Nephron progenitor cell (in vitro differentiated cells): Measurements from ENCODE around the gene CREB3L1.

Experiments used
- DNase-seq: peaks from one replicate; pipeline ENCODE4 v3.0.0; 2021
- H3K27ac Mint-ChIP-seq: 2 replicates; pipeline ENCODE4 v1.8.0; 2021; ENCODE audit warnings: mild to moderate bottlenecking, moderate library complexity, mixed read lengths
- H3K27me3 Mint-ChIP-seq: 2 replicates; pipeline ENCODE4 v1.8.0; 2021; ENCODE audit warnings: mild to moderate bottlenecking, low read depth, mixed read lengths; ENCODE audit not compliant: poor library complexity
- H3K36me3 Mint-ChIP-seq: 2 replicates; pipeline ENCODE4 v1.8.0; 2021; ENCODE audit warnings: low read depth, mixed read lengths
- H3K4me1 Mint-ChIP-seq: 2 replicates; pipeline ENCODE4 v1.8.0; 2021; ENCODE audit warnings: mixed read lengths
- H3K4me3 Mint-ChIP-seq: 2 replicates; pipeline ENCODE4 v1.8.0; 2021; ENCODE audit warnings: mild to moderate bottlenecking, moderate library complexity, mixed read lengths
- H3K9me3 Mint-ChIP-seq: 2 replicates; pipeline ENCODE4 v1.8.0; 2021; ENCODE audit warnings: mild to moderate bottlenecking, moderate library complexity, mixed read lengths
- TF ChIP-seq, protein P1 (sequence below): fragments of 200-600 bp; sonication (generic); IDR thresholded peaks from 2 replicates; pipeline ENCODE4 v1.5.0; 2021; ENCODE audit warnings: antibody characterized with exemption

The CREB3L1 gene

GRCh38 chr11:46330154-46330553 is 52.7 kb downstream of the CREB3L1 start:
- H3K4me1 Mint-ChIP-seq: peaks cover 51% of the 10 kb centered on the region
- peaks cover 62% of the 10 kb centered on the region for H3K27me3 Mint-ChIP-seq
- no peaks in the 10 kb centered on the region for H3K36me3 Mint-ChIP-seq
- TF ChIP-seq, protein P1, sequence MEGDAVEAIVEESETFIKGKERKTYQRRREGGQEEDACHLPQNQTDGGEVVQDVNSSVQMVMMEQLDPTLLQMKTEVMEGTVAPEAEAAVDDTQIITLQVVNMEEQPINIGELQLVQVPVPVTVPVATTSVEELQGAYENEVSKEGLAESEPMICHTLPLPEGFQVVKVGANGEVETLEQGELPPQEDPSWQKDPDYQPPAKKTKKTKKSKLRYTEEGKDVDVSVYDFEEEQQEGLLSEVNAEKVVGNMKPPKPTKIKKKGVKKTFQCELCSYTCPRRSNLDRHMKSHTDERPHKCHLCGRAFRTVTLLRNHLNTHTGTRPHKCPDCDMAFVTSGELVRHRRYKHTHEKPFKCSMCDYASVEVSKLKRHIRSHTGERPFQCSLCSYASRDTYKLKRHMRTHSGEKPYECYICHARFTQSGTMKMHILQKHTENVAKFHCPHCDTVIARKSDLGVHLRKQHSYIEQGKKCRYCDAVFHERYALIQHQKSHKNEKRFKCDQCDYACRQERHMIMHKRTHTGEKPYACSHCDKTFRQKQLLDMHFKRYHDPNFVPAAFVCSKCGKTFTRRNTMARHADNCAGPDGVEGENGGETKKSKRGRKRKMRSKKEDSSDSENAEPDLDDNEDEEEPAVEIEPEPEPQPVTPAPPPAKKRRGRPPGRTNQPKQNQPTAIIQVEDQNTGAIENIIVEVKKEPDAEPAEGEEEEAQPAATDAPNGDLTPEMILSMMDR: no peak
- H3K4me3 Mint-ChIP-seq: peak overlapping the region; percentile 76
- peak overlapping the region; percentile 6 for H3K27ac Mint-ChIP-seq
- no peak for DNase-seq
- no peaks in the 10 kb centered on the region for H3K9me3 Mint-ChIP-seq

GRCh38 chr11:46330563-46331281 is 53.3 kb downstream of the CREB3L1 start:
- Mint-ChIP-seq H3K4me3 (peak overlapping the region; percentile 76), H3K27ac (peak overlapping the region; percentile 6), H3K36me3 (no peaks in the 10 kb centered on the region), H3K27me3 (peaks cover 68% of the 10 kb centered on the region), H3K4me1 (peaks cover 52% of the 10 kb centered on the region), H3K9me3 (no peaks in the 10 kb centered on the region)
- DNase-seq: peak; percentile 37
- TF ChIP-seq, protein P1: no peak

- no peaks in the 10 kb centered on the region for H3K36me3 Mint-ChIP-seq
- peak overlapping the region; percentile 76 for H3K4me3 Mint-ChIP-seq
- peaks cover 68% of the 10 kb centered on the region for H3K27me3 Mint-ChIP-seq
- H3K9me3 Mint-ChIP-seq: no peaks in the 10 kb centered on the region
- no peak for DNase-seq
- peaks cover 56% of the 10 kb centered on the region for H3K4me1 Mint-ChIP-seq
- H3K27ac Mint-ChIP-seq: no peak overlapping the region
- TF ChIP-seq, protein P1: no peak
These were observed 54.0 kb downstream of the CREB3L1 start for GRCh38 chr11:46331282-46331984.

DNA sequence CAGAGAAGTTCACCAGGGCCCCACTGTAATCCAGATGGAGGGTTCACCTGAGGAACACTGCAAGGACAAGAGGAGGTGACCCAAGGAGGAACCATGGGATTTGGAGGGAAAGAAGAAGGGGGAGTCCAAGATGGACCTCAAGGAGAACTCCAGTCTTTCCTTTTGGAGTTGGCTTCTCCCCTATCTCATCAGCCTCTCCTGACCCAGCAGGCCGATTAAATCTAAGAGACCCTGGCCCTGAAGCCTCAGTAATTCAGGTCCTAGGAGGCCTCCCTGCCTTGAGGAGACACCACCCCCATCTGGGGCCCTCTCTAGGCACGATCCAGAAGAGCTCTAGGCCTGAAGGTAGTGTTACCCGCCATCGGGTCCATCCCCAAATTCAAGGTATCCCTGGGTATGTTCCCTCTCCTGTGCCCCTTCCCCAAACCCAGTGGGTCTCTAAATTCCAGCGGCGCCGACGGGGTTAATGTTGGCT is 54.7 kb downstream of the CREB3L1 start:
- H3K9me3 Mint-ChIP-seq: no peaks in the 10 kb centered on the region
- H3K27me3 Mint-ChIP-seq: peaks cover 61% of the 10 kb centered on the region
- H3K4me3 Mint-ChIP-seq: peak overlapping the region; percentile 76
- peaks cover 55% of the 10 kb centered on the region for H3K4me1 Mint-ChIP-seq
- H3K36me3 Mint-ChIP-seq: no peaks in the 10 kb centered on the region
- DNase-seq: no peak
- TF ChIP-seq, protein P1: no peak
- no peak overlapping the region for H3K27ac Mint-ChIP-seq

DNA sequence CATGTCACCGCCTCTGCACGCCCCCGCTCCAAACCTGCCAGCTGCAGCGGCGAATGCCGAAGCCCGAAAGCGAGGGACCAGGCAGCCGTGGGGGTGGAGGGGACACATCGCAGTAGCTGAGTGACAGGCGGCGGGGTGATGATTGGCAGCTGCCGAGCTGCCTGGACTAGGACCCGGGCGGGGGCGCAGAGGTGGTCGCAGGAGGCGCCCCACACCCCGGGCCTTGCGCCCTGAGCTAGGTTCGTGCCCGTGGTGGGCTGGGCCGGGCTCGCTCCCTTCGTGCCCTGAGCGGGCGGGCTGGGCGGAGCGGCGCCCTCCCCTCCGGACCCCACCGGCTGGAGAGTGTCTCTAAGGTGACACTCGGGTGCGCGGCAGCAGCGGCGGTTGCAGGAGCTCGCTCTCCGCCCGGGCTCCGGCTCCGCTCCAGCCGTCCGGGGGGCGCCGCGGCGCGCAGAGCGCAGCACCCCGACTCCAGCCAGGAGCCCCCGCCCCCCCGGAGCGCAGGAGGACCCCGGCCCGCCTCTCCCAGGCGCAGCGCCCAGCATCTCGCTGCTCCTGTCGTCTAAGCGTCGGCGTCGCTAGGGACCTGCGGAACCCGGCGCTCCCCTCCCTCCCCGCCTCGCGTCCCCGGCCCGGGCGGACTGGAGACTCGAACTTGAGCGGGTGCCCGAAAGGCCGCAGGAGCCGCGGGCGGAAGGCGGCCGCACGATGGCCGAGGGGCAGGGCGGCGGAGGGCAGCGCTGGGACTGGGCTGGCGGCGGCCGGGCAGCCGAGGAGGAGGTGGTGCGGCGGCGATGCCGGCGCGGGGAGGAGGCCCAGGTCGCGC is 55.3 kb downstream of the CREB3L1 start:
- TF ChIP-seq, protein P1: no peak
- no peaks in the 10 kb centered on the region for H3K36me3 Mint-ChIP-seq
- peaks cover 61% of the 10 kb centered on the region for H3K27me3 Mint-ChIP-seq
- H3K4me1 Mint-ChIP-seq: peaks cover 59% of the 10 kb centered on the region
- H3K27ac Mint-ChIP-seq: no peak overlapping the region
- H3K4me3 Mint-ChIP-seq: peak overlapping the region; percentile 76
- peak; percentile 62 for DNase-seq
- H3K9me3 Mint-ChIP-seq: no peaks in the 10 kb centered on the region
